Measurements from ENCODE around the gene RGS1.

- TF ChIP-seq SMARCB1 (IDR thresholded peaks at IDR 0.05; ENCODE audit: insufficient read length, low read depth) (no peak), HOMEZ (CRISPR knock-in tag; IDR thresholded peaks at IDR 0.05) (no peak), YY1 (IDR thresholded peaks at IDR 0.05; ENCODE audit: borderline replicate concordance in 1 of 3, control insufficient read depth in 1 of 3, extremely low read depth in 1 of 3, insufficient read depth in 3 of 3, insufficient read length in 1 of 3, insufficient replicate concordance in 2 of 3, low read depth in 1 of 3, low read length in 2 of 3) (no peak), CREM (IDR thresholded peaks at IDR 0.05; ENCODE audit: low read depth) (no peak)
These were observed 17.6 kb upstream of the RGS1 start for GRCh38 chr1:192557841-192558595.

All from K562 (cell line).